GM21576 (cell line): ENCODE measurements around the gene EPB41L1.

ENCODE experiments used
- ATAC-seq: cut with Tn5 transposase; IDR thresholded peaks from one replicate; pipeline ENCODE4 v1.9.1; 2021; ENCODE audit warnings: mild to moderate bottlenecking, moderate library complexity; ENCODE audit not compliant: unreplicated experiment

Gene EPB41L1

DNA sequence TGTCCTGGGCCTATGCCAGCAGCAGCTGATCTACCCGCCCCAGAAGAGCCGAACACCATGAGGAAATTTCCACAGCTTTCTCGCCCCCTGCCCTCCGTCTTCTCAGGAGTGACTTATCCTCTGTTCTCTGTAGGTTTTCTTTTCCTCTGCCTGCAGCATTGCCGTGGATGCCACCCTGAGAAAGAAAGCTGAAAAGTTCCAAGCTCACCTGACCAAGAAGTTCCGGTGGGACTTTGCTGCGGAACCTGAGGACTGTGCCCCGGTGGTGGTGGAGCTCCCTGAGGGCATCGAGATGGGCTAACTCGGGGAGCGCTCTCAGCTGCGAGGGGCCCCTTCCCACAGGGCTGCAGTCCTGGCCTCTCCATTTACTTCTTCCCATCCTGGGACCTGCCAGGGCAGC, 100.9 kb downstream of the EPB41L1 start:
- ATAC-seq: no peak

DNA sequence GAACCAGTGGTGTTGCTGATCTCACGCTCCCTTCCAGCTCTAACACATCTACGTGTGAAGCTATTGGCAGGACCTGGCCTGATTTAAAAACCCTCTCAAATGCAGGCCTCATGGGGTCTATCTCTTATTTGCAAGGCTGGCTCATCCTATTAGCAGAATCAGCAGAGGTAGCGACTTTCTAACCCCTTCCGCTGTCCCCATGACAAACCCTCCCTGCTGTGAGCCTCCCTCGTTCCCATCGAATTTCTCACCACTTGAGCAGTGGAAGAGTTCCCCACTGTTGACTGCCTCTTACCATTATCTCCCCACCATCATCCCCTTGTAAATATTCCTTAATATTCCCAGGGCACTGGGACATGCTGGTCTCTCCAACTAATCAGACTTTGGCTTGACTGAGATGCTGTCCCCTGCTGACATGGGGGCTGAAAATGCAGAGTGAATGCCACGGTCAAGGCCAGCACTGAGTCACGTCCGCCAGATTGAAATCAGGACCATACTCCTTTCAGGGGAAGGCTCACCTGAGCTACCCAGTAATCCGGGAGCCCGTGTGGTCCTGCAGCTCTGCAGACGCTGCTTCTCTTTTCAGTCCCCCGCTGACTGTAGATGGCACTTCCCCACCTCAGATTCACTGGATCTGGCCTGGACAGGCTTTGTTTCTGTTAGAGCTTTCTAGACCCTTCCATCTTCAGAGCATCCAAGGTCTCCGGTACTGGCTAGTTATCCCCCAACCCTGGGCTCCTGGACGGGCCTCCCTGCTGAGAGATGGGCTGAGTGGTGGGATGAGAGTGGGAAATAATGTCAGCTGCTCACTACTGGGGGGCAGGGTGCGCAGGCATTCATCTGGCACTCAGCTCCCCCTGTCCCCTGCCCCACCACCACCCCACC, 104.9 kb downstream of the EPB41L1 start:
- no peak for ATAC-seq

DNA sequence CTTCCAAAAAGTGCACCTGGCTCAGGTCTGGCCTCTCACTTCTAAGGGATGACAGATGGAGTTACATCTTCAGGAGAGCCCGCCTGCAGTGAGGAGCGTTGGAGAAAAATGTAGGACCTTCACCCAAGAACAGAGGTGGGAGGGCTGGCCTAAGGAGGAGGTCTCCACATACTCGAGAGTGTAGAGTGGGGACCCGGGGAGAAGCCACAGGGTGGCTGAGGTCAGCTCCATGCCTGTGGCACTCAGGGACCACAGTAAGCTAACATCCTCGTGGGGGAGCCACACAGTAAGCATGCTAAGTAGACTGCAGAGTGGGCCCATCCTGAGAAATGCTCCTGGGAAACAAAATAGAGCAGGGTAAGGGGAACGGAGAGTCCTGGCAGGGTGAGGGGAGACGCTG, 105.8 kb downstream of the EPB41L1 start:
- no peak for ATAC-seq

DNA sequence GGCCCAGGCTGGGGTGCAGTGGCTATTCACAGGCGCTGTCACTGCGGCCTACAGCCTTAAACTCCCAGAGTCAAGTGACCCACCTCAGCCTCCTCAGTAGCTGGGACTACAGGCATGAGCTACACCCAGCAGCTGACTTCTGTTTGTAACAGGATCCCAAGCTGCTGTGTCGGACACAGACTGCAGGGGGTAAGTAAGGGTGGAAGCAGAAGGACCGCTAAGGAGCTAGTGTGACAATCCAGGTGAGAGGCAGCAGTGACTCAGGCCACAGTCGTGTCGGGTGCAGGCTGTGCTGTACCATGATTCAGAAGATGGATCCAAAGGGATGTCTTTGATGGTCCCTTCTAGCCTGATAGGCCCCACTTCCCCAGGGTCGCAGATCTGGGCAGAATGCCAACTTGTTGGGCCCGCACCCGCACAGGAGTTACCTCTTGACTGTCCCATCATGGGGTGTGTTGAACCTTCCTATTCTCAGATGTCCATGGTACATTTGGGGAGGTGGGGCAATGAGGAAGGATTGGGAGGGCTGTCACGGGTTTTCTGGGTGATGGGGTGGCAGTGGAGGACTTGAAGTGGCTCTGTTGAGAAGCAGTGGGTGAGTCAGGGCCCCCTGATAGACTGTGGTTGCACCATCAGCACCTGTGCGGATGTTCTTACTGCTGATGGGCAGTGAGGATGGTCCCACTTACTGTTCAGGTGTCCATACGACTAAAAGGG, 107.0 kb downstream of the EPB41L1 start:
- no peak for ATAC-seq

GRCh38 chr20:36262440-36262839, 107.9 kb downstream of the EPB41L1 start:
- ATAC-seq: no peak

DNA sequence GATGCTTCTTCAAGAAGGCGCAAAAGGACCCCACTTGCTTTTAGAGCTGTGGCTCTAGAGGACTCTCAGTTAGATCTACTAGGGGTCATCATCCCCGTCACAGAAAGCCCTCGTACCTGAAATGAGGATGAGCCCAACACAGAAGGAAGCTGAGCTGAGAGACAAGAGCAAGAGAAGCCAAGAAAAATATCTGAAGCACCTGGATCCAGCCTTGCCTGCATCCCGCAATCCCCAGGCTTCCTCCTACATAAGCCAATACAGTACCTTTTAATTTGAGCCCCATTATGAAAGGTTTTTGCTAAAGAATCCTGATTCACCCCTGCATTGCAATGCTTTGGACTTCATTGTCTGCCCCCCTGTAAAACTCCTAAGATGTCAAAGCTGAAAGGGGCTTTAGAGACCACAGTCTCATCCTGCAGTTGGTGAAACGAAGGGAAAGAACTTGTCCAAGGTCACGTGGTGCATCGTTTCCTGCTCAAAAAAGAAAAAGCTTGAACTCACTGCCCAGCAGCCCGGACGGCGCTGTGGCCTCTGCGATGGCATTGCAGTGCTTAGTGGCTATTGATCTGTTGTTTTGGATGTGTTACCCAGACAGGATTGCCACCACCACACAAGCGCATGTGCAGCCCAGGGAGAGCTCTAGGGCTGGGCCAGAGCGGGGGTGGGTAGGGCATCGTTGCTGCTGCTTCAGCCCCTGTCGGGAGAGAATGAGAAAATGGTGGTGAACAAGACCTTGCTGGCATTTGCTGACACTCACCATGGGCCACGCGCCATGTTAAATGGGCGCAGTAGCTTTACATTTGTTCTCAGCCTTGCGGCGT, 110.1 kb downstream of the EPB41L1 start:
- ATAC-seq: no peak

- no peak for ATAC-seq
These were observed 111.6 kb downstream of the EPB41L1 start for GRCh38 chr20:36266189-36266588.

- ATAC-seq: no peak
These were observed 113.3 kb downstream of the EPB41L1 start for GRCh38 chr20:36267605-36268381.

- no peak for ATAC-seq
These were observed 114.2 kb downstream of the EPB41L1 start for GRCh38 chr20:36268440-36269342.

DNA sequence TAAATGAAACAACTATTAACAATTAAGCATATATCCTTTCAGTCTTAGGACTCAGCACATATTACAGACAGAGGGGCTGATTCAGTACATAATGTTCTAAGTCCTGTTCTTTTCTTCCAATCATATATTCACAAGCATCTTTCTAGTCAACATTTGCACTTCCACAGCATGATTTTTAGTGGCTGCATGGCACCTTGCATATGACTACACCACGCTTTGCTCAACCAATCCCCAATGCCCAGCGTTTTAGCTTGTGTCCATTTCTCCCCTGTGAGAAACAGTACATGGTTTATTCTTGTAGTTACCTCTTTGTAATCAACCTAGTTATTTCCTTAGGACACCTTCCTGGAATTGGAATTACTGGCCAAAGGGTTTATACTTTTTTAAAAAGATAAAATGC, 115.0 kb downstream of the EPB41L1 start:
- ATAC-seq: no peak

- ATAC-seq: no peak
These were observed 116.5 kb downstream of the EPB41L1 start for GRCh38 chr20:36270744-36271638.

DNA sequence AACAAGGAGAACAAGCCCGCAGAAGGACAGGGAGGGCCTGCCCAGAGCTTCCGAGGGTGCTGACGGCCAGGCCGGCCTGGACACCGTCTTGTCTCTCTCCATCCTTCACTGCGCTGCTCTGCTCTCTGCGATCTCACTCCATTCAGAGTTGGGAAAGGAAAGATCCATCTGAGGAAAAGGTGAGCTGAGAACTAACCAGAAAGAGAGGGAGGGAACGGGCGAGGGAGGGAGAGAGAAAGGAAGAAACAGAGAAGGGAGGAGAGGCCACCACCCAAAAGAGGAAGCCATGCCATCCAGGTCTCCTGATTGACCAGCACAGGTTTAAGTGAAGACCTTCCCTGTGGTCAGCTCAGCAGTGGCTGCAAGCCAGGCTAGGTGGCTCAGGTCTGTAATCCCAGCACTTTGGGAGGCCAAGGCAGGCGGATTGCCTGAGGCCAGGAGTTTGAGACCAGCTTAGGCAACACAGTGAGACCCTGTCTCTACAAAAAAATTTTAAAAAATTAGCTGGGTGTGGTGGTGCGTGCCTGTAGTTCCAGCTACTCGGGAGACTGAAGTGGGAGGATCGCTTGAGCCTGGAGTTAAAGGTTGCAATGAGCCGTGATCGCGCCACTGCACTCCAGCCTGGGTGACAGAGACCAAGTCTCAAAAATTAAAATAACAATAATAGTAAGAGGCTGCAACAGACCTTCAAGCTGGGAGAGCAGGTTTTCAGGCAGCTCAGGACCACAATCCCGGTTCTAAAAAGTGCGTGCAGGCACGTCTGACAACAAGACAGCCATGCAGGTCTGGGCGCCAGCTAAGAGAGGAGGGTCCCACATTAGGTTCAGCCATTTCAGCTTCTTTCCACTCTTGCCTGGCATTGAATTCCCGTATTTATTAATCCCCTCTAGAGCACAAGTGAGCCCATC, 117.4 kb downstream of the EPB41L1 start:
- no peak for ATAC-seq

GRCh38 chr20:36272547-36273220, 118.1 kb downstream of the EPB41L1 start:
- no peak for ATAC-seq

DNA sequence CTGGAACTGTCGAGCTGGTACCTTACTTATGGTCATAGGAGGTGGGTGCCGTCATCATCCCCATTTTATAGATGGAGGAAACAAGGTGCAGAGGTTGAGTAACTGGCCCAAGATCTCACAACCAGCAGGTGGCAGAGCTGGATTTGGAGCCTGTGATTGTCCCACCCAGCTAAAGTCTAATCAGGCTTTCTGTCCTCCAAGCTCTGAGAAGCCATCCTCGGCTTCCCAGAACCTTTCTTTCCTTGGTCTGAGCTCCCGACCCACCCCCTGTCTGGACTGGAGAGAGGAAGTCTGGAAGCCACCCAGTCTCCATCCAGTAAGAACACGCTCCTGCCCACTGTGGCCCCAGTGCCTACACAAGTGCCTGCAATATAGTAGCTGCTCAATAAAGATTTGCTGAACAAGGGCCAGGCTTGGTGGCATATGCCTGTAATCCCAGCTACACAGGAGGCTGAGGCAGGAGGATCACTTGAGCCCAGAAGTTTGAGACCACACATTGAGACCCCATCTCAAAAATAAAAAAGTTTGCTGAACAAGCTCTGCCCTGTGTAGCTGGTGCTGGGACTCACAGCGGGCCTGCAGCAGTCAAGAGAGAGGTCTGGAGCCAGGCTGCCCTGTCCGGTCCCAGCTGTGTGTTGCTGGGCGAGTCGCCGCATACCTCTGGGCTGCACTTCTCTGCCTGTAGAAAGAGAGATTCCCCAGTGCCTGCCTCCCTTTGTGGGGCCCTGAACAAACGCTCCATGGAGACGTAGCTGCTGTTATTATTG, 119.1 kb downstream of the EPB41L1 start:
- no peak for ATAC-seq

DNA sequence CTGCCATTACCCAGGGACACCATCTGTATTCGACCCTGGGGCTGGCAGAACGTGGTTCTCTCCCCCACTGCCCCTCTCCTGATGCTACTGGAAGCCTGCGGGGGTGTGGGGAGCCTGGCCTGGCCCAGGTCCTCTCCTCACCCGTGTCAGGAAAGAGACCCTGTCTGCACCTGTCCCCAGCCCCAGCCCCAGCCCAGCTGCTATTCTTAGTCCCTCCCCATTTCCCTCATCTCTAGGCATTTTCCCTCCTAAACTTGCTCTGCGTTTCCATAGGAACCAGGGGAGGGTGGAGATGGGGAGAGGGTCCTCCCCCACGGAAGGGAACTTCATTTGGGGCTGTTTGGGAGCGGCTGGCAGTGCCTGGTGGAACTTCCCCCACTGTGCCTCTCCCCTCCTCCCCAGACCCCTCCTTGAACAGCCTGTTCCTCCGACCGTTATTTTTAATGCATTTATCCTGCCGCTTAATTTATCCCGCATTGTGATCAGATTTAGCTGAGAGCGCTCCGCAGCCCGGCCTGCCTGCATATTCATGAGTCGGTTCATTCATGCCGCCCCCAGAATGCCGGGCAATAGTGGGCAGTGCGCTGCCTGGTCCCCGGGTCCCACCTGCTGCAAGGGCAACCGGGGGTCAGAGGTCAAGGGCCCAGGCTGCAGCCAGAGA, 119.8 kb downstream of the EPB41L1 start:
- ATAC-seq: no peak

GRCh38 chr20:36275011-36275410, 120.5 kb downstream of the EPB41L1 start:
- no peak for ATAC-seq
